Kasumi-1 (cell line): Measurements from ENCODE around the gene COL26A1.

Experiments used
- DNase-seq, 2 experiments: peaks; one replicate each; lab custom pipeline; 2025; lab: John Stamatoyannopoulos, UW

Gene COL26A1

DNA sequence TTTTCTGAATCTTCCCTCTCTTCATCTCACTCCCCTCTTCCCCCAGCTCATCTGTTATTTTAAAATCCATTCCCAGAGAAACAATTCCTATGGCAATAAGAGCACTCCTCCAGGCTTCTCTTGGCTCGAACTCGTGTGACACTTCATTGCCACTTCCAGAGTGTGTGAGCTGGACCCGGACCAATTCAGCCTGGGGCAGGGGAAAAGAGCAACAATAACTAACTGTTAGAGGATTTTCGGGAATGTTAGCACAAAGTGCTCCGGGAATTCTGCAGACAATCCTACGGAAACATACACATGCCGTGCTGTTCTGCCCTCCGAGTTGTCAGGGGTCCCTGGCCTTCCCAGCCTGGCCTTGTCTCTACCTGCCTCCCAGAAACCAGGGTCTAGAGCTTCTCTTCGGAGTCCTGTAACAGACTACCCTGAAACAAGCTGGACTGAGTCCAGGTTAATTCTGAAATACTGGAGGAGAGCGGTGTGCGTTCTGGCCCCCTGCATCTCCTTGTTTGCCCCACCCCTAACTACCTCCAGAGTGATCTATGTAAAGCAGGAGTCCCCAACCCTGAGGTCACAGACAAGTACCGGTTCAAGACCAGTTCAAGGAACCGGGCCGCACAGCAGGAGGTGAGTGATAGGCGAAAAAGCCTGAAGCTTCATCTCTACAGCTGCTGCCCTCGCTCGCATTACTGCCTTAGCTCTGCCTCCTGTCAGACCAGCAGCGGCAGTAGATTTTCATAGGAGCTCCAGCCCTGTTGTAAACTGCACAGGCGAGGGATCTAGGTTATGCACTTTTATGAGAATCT lies 11.3 kb downstream of the COL26A1 start:
- DNase-seq, result no peak

DNA sequence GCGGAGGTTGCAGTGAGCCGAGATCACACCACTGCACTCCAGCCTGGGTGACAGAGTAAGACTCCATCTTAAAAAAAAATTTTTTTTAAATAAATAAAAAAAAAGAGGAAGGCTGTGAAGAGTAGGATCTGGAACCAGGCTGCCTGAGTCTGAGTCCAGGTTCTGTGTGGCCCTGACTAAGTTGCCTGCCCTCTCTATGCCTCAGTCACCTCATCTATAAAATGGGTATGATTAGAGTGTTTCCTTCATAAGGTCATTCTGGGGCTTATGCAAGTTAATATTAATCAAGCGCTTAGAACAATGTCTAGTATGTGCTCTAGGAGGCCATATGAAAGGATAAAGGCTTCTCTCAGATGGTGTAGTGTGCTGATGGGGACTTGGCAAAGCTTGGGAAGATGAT lies 12.3 kb downstream of the COL26A1 start:
- DNase-seq, result no peak

DNA sequence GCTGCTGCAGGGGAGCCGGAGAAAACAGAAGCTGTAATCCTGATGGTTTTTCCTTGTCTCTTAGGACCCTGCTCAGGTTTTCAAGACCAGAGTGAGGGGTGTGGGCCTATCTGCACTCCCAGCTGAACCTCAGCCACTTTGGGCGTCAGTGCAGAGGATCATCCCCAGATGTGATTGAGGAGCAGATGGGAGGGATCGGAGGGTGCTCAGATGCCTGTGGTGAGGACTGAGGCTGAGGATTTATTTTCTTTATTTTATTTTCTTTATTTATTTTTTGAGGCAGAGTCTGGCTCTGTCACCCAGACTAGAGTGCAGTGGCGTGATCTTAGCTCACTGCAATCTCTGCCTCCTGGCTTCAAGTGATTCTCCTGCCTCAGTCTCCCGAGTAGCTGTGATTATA lies 13.9 kb downstream of the COL26A1 start:
- DNase-seq, result no peak

DNA sequence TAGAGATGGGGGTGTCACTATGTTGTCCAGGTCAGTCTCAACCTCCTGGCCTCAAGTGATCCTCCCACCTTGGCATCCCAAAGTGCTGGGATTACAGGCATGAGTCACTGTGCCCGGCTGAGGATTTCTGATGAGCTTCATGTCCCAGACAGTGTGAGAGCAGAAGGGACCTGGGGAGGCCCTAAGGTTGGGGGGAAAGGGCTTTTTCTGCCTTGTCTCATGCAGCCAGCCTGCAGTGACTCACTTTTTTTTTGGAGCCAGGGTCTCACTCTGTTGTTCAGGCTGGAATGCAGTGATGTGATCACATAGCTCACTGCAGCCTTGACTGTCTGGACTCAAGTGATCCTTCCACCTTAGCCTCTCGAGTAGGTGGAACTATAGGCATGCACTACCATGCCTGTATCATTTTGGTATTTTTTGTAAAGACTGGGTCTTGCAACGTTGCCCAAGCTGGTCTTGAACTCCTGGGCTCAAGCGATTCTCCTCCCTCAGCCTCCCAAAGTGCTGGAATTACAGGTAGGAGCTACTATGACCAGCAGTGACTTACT lies 14.6 kb downstream of the COL26A1 start:
- no peak for DNase-seq

DNA sequence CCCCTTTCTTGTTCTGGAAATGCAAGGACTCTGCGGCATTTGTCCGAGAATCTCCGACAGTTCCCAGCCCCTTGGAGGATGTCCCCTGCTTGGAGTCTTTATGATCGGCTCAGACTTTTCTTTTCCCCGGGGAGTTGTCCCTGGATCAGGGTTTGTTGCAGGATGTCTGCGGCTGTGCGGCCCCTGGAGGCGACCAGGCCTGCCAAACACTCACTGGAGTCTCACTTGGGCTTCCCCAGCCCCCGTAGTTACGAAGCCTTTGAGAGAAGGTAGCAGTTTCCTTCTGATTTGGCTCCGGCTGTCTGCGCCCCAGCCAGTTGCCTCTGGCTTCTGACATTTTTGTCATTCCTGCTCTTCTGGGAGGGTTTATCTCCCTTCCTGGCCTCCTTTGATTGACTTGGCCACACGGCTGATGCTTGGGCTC lies 16.1 kb downstream of the COL26A1 start:
- DNase-seq, result no peak

DNA sequence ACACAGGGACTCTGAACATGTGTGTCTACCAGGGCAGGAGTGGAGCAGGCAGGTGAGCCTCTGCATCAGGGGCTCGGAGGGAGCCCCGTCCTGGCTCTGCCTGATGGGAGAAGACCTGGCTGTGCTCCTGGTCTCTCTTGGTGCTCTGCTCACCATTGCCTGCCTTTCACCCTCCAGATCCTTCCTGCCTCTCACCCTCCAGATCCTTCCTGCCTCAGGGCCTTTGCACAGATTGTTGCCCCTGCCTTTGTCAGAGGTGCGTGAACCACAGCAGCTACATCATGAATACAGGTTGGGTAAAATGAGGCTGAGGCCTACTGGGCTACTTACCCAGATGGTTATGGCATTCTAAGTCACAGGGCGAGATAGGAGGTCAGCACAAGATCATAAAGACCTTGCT lies 16.6 kb downstream of the COL26A1 start:
- DNase-seq, result no peak

DNA sequence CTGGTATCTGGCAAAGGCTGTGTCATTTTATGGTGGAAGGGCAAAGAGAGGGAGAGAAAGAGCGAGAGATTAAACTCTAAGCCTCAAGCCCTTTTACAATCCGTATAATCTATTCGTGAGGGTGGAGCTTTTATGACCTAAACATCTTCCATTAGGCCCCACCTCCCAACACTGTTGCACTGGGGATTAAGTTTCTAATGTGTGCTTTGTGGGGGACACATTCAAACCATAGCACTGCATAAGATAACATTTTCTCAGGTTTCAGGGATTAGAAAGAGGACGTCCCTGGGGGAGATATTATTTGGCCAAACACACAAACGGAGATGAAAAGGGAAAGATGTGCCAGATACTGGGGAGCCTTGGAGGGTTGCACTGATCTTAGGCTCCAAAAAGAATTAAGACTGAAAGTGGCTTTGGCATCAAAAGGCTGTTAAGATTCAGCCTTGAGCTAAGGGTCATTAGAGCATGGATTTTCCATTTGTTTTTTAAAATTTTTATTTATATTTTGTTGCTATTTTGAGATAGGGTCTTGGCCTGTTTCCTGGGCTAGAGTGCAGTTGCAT lies 19.0 kb downstream of the COL26A1 start:
- no peak for DNase-seq

DNA sequence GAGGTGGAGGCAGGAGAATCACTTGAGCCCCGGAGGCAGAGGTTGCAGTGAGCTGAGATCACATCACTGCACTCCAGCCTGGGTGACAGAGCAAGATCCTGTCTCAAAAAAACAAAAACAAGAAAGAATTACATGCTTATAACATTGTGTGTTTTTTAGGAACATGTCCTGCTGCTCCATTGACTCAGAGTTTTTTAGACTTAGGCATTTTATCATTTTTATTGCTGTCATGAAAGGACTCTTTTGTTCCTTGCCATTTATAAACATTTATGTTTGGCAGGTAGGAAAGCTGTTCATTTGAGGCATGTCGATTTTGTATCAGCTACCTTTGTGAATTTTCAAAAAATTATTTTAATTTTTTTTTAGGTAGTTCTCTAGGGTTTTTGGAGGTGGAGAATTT lies 20.3 kb downstream of the COL26A1 start:
- DNase-seq, result no peak

DNA sequence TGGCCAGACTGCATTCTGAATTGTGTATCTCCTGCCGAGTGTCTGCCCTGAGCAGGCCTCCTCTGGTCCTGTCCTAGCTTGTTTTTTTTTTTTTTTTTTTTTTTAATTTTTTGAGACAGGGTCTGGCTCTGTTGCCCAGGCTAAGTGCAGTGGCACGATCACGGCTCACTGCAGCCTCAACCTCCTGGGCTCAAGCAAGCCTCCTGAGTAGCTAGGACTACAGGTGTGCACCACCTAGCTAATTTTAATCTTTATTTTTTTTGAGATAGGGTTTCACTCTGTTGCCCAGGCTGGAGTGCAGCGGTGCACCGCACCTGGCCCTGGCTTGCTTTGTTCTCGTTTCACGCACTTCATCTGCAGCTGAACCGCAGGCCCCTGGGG lies 23.5 kb downstream of the COL26A1 start:
- DNase-seq, result no peak

DNA sequence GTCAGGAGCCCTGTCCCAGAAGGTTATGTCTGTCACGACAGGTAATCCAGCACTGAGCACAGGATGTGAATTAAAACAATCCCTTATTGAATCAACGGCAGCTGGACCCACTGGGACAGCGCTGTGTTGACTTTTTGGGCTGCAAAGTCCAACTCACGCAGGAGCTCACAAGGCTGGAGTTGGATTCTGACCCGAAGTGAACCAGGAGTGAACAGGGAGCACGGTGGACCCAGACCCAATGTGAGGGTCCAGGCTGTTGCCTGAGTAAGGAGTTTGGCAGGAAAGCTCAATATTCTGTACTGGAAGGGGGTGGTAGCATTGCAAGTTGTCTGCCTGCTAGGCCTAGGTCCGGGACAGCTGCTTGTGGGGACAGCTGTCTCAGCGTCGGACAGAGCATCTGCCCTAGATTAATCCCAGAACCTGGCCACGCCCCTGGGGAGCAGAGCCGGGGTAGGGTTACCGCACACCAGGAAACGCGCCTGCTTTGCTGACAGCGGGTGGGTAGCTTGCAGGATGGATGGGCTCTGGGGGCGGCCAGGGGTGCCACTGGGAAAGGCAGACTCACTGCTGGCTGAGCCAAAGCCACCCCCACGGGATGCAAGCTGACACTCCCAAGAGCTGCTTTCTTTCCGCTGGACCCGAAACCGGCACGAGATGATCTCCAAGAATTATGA lies 24.0 kb downstream of the COL26A1 start:
- DNase-seq, result no peak

DNA sequence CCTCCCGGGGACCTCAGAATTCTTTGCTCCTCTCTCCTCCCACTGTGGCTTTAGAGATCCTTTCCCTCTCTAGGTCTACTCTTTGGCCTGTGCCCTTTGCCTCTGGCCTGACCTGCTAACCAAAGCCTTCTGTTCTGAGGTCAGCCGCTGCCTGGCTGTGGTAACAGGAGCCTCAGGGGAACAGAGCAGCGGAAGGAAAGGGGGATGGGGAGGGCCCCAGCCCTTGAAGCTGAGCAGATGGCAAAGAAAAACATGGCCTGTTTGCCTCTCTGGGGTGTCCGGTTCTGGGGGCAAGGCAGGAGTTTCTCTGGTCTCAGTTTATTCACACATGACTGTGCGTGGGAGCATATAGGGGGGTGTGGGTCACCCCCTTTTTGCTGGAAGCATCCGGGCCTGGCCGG lies 28.2 kb downstream of the COL26A1 start:
- peak; percentile 43 to 59 for DNase-seq

DNA sequence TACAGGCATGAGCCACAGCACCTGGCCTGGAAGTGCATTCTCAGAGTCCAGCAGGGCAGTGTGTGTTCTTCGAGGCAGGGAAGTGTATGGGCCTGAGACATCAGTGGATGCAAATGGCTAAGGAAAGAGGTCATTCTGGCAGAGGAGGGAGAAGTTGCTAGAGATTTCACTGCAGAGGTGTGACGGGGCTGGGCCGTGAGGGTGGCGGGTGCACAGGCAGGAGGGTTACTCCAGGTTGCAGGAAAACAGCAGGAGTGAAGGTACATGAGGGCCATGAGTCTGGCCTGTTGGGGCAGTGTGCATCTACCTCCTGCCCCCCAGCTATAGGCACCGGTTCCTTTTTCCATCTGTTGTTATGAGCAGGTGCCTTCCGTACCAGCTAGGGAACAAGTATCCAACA lies 29.3 kb downstream of the COL26A1 start:
- no peak for DNase-seq

DNA sequence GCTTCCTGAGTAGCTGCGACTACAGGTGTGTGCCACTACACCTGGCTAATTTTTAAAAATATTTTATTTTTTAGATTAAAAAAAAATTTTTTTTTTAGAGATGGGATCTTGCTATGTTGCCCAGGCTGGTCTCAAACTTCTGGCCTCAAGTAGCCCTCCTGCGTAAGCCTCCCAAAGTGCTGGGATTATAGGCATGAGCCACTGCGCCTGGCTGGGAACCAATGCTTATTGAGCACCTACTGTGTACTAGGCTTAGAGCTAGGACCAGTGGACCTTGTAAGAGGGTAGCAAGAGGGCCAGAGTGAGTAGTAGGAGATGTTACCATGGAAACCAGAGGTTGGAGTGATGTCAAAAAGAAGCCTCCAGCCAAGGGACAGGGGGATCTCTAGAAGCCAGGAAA lies 31.2 kb downstream of the COL26A1 start:
- DNase-seq, result no peak

DNA sequence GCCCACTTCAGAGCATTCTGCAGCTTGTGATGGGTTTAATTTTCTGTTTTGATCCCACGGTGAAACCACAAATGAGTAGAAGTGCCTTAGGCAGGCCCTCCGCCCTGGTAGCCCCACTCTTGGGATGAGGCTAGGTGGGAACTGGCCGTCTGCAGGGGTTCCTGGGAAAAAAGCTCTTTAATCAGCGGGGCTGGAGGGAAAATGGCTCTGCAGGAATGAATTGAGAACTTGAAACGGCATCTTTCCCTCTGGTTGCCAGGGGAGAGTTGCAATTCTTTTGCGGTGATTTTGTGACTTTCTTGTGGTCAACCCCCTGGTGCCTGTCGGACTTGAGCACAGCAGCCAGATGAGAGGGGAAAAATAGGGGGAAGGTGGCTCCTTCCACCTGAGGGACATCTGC lies 32.7 kb downstream of the COL26A1 start:
- DNase-seq, result no peak

DNA sequence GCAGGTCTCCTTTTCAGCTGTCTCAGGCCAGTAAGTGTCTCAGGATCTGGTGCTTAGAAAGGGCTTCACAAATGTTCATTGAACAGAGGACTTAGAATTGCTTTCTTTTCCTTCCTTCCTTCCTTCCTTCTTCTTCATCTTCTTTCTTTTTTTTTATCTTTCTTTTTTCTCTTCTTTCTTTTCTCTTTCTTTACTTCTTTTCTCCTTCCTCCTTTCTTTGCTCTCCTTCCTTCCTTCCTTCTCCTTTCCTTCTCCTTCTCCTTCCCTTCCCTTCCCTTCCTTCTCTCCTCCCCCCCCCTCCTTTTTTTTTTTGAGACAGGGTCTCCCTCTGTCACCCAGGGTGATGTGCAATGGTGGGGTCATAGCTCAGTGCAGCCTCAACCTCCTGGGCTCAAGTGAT lies 34.6 kb downstream of the COL26A1 start:
- no peak for DNase-seq

DNA sequence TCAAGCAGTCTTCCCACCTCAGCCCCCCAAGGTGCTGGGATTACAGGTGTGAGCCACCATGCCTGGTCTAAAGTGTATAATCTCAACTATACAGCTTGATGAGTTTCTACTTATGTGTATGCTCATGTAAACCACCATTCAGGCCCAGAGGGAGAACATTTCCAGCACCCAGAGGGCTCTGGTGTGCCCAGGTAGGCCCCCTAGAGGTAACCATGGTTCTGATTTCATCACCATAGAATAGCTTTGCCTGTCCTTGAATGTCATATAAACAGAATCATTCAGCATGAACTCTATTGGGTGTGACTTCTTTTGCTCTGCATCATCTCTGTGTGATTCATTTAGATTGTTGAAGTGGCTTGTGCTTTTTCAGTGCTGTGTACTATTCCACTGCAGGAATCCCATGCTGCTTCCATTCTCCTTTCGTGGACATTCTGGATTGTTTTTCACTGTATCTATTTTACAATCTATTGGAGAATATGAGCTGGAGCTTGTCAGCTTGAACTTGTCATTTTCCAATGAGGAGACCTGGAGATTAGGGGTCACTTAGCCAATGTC lies 35.2 kb downstream of the COL26A1 start:
- DNase-seq, result no peak

DNA sequence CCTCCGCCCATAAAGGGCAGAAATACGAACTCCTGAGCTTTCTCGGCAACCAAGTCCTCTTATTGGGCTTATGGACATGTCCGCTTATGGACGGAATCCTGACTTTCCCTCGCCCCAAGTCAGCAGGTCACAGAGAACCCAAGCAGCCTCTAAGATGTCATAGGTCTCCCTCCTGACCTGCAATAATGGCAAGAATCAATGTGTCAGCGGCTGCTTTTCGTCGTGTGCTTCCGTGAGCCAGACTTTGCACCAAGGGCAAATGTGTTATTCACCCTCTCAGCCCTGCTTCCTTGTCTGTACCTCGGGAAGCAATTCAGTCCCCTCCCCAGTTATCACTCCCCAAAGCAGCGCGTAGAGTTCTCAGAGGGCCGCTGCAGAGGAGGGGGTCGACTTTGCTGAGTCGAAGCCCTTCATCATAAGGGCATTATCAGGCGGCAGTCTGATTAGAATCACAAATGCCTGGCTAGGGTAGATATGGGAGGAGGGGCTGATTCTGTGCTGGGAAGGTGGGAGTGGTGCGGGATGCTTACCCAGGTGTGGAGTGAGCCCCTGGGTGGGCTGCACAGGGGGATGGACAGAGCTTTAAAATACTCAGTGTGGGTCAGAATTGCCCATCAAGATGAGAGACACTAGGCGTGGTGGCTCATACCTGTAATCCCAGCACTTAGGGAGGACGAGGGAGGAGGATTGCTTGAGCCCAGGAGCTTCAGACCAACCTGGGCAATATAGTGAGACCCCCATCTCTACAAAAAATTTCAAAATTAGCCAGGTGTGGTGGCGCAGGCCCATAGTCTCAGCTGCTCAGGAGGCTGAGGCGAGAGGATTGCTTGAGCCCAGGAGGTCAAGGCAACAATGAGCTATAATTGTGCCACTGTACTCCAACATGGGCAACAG lies 36.0 kb downstream of the COL26A1 start:
- DNase-seq, result no peak

DNA sequence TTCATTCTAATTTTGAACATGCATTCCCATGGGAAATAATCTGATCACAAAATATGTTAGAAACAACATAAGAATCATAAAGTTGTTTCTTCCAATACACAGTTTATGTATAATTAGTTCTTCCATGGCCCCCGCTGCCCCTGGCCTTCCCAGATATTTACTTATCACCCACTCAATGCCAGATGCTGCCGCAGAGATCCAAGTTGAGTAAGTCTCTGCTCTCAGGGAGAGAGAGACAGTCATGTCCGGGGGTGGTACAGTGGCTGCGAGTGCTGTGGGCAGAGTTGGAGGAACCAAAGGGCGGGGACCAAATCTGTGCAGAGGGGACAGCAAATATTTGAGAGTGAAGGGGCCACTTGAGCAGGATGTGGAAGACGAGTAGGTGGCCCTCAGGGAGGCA lies 37.1 kb downstream of the COL26A1 start:
- no peak for DNase-seq

DNA sequence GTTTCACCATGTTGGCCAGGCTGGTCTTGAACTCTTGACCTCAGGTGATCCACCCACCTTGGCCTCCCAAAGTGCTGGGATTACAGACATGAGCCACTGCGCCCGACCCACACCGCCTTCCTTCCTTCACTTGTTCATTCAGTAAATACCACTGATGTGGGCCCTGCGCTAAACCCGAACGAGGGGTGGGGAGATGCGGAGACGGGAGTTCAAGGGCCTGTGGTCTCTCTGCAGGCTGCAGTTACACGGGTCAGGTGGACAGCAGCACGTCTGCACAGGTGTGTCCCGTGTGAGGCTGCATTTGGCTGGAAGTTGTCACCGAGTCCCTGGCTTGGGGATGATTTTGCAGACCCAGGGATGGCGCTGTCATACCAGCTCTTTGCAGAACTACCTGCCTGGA lies 38.1 kb downstream of the COL26A1 start:
- no peak for DNase-seq

DNA sequence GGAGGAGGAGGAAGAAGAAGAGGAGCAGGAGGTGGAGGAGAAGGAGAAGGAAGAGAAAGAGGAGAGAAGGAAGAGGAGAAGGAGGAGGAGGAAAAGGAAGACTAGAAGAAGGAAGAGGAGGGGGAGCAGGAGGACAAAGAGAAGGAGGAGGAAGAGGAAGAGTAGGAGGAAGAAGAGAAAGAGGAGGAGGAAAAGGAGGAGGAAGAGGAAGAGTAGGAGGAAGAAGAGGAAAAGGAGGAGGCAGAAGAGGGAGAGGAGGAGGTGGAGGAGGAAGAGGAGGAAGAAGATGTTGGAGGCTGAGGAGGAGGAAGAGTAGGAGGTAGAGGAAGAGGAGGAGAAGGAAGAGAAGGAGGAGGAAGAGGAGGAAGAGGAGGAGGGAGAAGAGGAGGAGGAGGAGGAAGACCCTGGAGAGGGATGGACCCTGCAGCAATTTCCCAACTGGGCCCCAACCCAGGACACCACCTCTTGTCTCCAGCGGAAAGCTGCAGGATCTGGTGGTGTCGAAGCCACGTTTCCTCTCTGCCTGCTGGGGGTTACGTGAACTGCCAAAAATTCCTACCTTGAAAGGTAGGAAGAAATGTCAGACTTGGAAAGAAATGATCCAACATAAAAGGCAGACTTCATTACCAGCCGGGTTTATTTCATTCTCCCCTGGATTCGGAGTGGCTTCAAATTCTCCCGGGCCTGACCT lies 38.9 kb downstream of the COL26A1 start:
- DNase-seq, result no peak

DNA sequence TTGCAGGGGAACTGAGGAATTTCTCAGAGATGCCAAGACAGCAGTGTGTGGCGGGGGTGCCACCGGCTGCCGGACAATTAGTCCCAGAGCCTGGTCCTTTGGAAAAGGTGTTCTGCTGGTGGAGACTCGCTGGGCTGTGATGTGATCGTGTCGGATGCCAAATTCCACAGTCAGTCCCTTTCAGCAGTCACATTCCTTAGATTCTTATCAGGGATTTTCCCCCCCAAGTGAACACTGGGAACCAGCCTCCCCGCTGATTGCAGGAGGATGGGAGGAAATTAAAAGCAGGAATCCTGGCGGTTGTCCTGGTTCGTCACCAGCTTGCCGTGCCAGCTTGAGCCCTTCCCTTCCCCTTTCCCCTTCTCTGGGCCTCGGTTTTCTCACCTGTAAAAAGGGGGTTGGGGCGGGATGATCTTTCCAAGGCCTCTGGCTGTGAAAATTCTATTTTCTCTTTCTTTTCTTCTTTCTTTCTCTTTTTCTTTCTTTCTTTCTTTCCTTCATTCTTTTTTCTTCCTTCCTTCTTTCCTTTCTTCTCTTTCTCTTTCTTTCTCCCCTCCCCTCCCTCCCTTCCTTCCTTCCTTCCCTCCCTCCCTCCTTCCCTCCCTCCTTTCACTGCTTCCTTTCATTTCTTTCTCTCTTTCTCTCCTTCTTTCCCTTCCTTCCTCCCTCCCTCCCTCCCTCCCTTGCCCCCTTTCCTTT lies 39.6 kb downstream of the COL26A1 start:
- no peak for DNase-seq
